Esophagus muscularis mucosa (tissue), 4 donors: ENCODE results near the gene PDE1C.

Source experiments
- EP300 ChIP-seq: sonication (generic); formaldehyde crosslinking; IDR thresholded peaks from one replicate; pipeline ENCODE4 v1.6.1; 2017; ENCODE audit warnings: antibody characterized with exemption
- POLR2A ChIP-seq: fragments of 450-650 bp; IDR thresholded peaks from one replicate; pipeline ENCODE4 v1.6.1; 2017; ENCODE audit warnings: antibody characterized with exemption, moderate library complexity, mild to moderate bottlenecking, low read depth
- POLR2AphosphoS5 ChIP-seq, 2 donors: sonication (generic); formaldehyde crosslinking; IDR thresholded peaks; one replicate each; pipeline ENCODE4 v1.6.1; 2017; ENCODE audit warnings: antibody characterized with exemption in 2 of 2
- TF ChIP-seq, protein P1 (sequence below), 3 experiments: fragments of 200-600 bp in 2 of 3; fragments of 450-650 bp in 1 of 3; sonication (generic) in 2 of 3; IDR thresholded peaks; one replicate each; pipeline ENCODE4 v1.5.1; 2017 to 2019; ENCODE audit warnings: antibody characterized with exemption in 3 of 3, mild to moderate bottlenecking in 2 of 3, moderate library complexity in 1 of 3

GRCh38 chr7:32089256-32089655 is 19.0 kb upstream of the PDE1C start:
- TF ChIP-seq, protein P1, sequence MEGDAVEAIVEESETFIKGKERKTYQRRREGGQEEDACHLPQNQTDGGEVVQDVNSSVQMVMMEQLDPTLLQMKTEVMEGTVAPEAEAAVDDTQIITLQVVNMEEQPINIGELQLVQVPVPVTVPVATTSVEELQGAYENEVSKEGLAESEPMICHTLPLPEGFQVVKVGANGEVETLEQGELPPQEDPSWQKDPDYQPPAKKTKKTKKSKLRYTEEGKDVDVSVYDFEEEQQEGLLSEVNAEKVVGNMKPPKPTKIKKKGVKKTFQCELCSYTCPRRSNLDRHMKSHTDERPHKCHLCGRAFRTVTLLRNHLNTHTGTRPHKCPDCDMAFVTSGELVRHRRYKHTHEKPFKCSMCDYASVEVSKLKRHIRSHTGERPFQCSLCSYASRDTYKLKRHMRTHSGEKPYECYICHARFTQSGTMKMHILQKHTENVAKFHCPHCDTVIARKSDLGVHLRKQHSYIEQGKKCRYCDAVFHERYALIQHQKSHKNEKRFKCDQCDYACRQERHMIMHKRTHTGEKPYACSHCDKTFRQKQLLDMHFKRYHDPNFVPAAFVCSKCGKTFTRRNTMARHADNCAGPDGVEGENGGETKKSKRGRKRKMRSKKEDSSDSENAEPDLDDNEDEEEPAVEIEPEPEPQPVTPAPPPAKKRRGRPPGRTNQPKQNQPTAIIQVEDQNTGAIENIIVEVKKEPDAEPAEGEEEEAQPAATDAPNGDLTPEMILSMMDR (IDR thresholded peaks at IDR 0.05), result no peak
- TF ChIP-seq POLR2A (no peak), POLR2AphosphoS5 (IDR thresholded peaks at IDR 0.05) (no peak), EP300 (no peak)
